Activated CD8-positive, alpha-beta memory T cell treated with anti-CD3 and anti-CD28 coated beads for 4 hours (primary cell): Measurements from ENCODE around the gene GPHA2.

Source experiments
- DNase-seq, 2 donors: peaks; one replicate each; pipeline ENCODE4 v3.0.0-alpha.2; 2020; ENCODE audit warnings: low read depth in 2 of 2

The GPHA2 gene

GRCh38 chr11:64930340-64930739, 5.4 kb downstream of the GPHA2 start:
- DNase-seq: no peak

- no peak for DNase-seq
Observed at GRCh38 chr11:64929625-64930024, 6.1 kb downstream of the GPHA2 start.

DNA sequence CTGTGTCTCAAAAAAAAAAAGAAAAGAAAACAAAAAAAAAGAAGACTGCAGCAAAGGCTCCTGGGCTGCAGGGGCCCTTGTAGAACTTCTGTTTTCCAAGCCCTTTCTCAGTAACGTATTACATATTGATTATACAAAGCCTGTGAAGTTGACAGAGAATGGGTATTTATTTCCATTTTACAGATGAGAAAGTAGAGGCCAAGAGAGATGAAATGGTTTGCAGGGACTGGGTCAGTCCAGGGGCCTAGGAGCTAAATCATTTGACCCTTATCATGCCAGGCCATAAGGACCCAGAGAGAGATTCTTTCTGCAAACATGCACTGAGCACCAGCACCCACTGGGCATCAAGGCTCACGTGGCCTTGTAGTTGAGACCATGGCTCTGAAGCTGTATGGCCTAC, 6.7 kb downstream of the GPHA2 start:
- no peak for DNase-seq

- no peak for DNase-seq
Observed at GRCh38 chr11:64926689-64927088, 9.0 kb downstream of the GPHA2 start.

DNA sequence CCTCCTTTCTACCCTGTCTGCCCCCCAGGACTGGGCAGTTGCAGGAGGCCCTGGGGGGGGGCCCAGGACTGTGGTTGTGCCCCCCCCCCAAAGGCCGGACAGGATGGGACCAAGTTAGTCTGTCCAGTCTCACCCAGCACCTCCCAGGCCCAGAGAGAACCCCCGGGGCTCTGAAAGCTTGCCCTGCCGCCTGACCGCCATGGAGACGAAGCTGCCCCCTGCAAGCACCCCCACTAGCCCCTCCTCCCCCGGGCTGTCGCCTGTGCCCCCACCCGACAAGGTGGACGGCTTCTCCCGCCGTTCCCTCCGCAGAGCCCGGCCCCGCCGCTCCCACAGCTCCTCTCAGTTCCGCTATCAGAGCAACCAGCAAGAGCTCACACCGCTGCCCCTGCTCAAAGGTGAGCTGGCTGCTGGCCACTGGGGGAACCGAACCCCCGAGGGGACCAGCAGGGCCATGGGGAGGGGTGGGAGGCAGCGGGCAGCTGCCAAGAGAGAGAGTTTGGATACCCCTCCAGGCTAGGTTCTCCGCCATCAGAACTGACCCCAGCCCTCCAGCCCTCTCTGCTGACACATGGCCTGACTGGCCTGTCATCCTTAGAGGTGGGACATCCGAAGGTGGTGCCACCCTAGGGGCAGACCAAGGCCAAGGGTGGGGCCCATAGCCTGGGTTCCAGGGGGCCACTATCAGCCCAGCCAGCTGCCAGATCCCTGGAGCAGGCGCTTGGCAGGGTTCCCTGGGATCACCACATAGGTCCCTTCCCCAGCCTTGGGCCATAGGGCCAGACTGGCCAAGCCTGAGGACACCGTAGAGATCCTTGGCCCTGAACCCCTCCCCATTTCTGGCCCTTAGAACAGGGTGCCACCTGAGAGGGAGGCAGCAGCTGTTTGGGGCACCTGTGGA, 9.9 kb downstream of the GPHA2 start:
- no peak for DNase-seq

- no peak for DNase-seq
Observed at GRCh38 chr11:64924910-64925284, 10.8 kb downstream of the GPHA2 start.

DNA sequence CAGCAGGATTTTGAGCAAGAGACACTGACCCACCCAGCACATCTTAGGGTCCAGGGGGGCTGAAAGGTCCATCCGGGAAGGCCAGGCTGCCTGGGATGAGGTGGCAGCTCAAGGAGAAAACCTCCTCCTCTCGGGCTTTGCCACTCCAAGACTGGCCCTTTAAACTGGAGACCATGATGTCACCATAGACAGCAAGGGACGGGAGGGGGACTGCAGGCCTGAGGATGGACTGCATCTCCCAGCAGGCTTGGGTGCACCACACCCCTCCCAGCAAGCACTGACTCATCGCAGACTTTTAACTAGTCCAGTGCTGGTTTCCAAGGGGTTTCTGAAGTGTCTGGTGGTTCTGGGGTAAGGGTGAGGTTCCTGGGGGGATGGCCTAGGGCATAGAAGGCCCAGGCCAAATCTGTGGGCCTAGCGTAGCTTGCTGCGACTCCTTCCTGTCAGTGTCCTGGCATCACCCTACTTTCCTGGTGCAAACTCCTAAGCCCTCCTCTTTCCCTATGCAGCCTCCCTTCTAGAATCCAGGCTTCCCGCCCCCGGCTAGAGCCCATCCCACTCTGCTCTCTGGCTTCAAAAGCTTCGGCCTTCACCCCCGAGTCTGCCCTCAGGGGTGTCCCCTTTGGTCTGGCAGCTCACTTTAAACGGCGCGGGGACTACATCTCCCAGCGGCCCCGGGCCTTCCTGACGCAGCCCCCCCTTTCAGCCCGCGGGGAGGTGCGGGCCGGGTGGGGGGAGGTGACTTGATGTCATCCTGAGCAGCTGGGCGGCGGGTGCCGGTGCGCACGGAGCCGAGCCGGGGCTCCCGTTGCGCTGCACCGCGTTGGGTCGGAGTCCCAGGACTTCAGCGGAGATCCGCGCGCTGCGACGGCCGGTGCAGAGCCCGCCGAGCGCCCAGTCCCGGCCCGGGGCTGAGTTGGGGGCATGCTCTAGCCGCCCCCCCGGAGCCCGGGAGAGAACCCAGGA, 11.5 kb downstream of the GPHA2 start, which contains the start of gene PPP2R5B:
TSS of gene PPP2R5B (plus strand) at position 746 of the 966 bp plus-strand sequence. CDS start 1,046 bp downstream, outside the sequence.
- DNase-seq: peak; percentile 81 to 83

GRCh38 chr11:64923151-64923661, 12.5 kb downstream of the GPHA2 start:
- no peak for DNase-seq

DNA sequence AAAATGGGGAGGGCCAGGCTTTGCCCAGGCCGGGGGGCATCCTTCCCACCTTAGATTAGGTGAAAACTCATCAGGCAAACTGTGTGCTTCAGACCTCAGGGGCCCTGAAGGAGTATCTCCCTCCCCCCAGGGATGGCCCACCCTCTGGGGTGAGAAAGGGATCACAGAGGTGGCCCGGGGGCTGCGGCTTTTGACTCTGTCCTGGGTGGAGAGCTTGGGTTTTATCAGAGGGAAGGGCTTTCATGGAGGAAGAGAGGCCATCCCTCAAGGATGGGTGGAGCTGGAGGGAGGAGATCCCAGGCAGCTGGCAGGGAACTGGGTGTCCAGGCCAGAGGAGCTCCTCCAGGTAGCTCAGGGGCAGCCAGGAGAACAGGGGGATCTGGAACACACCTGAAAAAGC, 14.3 kb downstream of the GPHA2 start:
- no peak for DNase-seq

GRCh38 chr11:64920124-64920523, 15.6 kb downstream of the GPHA2 start:
- no peak for DNase-seq

DNA sequence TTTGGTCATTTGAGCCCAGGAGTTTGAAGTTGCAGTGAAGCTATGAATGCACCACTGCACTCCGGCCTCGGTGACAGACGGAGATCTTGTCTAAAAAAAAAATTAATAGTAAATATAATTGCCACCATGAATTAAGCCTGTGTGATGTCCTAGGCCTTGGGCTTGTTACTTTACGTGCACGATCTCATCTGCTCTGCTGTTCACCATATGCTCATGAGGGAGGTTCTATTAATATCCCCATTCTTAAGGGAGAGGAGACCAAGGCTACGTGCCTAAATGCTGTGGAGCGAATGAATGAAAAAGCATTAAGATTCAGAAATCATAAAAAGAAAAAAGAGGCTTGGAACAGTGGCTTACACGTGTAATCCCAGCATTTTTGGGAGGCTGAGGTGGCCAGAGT, 16.1 kb downstream of the GPHA2 start:
- no peak for DNase-seq

DNA sequence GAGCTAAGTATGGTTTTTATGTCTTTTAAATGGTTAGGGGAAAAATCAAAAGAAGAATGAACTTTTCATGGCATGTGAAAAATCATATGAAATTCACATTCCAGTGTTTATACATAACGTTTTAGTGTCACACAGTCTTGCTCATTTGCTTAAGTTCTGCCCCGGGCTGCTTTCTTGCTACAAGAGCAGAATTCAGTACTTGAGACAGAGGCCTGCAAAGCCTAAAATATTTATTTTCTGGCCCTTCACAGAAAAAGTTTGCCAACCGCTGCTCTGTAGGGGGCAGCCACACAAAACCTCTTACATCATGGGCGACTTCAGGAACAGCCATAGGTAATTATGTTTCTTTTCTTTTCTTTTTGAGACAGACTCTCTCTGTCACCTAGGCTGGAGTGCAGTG, 17.7 kb downstream of the GPHA2 start:
- DNase-seq: no peak

DNA sequence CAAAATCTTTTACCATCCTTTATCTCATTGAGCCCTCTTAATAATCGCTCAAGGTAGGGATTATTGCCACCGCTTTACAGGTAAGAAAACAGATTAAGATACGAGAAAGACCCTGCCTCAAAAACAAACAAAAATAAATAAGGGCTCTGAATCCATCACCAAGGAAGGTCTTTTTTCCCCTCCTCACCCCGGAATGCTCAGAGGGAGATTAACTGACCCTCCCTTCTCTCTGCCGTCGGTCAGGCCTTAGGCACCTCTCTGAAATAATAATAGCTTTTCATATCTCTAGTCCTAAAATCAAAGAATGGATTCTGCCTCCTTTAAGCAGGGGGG, 18.1 kb downstream of the GPHA2 start:
- DNase-seq: no peak

- peak; percentile 97 to 98 for DNase-seq
Observed at GRCh38 chr11:64916775-64917662, 18.7 kb downstream of the GPHA2 start, which contains the start of gene ATG2A. ATG2A (minus strand) TSS chr11:64917209; CDS start chr11:64917135, 74 bp downstream.

DNA sequence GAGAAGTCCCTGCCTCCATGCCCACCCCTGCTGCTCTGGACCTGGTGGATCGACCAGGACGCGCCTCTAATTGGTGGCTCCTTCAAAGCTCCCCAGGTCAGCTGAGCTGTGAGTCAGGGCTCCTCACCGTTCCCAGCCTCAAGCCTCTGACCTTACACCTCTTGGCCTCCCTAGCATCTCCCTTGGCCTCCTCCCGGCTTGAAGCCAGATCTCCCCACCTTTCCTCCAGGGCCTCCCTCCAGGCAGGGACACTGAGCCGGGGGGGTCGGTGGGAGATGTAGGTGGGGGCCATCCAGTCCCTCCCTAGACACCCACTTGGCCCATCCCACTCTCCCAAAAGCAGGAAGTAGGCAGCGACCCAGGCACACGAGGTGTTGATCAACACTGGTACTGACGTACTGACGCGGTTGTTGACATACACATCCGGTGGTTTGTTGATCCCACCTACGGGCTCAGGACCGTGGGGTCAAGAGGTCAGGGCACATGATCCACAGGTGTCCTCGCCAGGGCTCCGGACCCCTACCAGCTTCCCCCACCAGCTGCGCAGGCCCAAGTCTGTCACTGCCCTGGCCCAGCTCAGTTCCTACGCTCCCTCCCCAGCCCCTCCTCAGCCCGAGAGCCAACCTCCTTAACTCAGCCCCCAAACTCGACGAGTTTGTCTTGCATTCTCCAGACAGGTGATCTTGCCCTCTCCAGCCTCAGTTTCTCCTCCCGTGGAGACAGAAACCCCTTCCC, 19.5 kb downstream of the GPHA2 start:
- no peak for DNase-seq

- DNase-seq: no peak
Observed at GRCh38 chr11:64915376-64915887, 20.3 kb downstream of the GPHA2 start.

GRCh38 chr11:64914123-64914522, 21.6 kb downstream of the GPHA2 start:
- no peak for DNase-seq

- DNase-seq: no peak
Observed at GRCh38 chr11:64913171-64913727, 22.4 kb downstream of the GPHA2 start.

GRCh38 chr11:64911689-64912088, 24.0 kb downstream of the GPHA2 start:
- no peak for DNase-seq

GRCh38 chr11:64911142-64911541, 24.6 kb downstream of the GPHA2 start:
- no peak for DNase-seq
